Measurements from ENCODE around the gene CD34.

The CD34 gene

GRCh38 chr1:207921321-207921720 lies 10.4 kb upstream of the CD34 start:
- Histone ChIP-seq H3K9me3 (ENCODE audit: low read length) (no peaks in the 10 kb centered on the region), H3K4me3 (ENCODE audit: low read depth, low read length, poor library complexity, severe bottlenecking) (no peak overlapping the region)

DNA sequence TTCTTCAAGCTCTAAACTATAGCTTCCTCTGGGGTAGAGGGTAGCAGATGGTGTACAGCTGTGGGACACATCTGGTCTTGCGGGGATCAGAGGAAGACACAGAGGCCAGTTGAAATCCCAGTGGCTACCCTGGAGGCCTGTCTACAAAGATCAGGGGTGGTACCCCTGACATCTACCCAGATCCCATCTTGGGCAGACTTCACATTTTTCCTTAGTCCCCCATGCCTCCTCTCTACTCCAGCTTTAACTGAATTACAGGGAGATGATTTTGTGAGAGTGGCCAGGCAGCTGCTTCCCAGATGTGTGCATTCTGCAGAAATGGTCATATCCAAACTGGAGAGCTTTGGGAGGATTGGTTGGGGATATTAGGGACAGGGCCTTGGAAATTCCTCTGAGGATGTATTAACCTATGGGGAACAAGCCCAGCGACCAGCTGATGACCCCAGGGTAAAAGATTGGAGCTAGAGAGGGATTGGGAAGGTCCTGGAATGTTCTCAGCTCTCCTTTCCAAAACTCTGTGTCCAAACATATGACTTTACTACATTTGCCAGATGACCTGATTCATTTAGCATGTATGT lies 9.6 kb upstream of the CD34 start:
- TF ChIP-seq CTCF (IDR thresholded peaks at IDR 0.05; ENCODE audit: low read length) = no peak
- TF ChIP-seq EZH2 (IDR thresholded peaks at IDR 0.05; ENCODE audit: borderline replicate concordance, low read length) = no peak
- Histone ChIP-seq H2AFZ (ENCODE audit: low read length) (no peak overlapping the region), H3K27me3 (ENCODE audit: insufficient read depth, low read length) (no peaks in the 10 kb centered on the region), H3F3A (ENCODE audit: insufficient read depth, low read length) (no peaks in the 10 kb centered on the region), H3K4me1 (ENCODE audit: insufficient read depth, low read length, severe bottlenecking) (no peaks in the 10 kb centered on the region), H3K36me3 (ENCODE audit: insufficient read depth, low read length) (no peaks in the 10 kb centered on the region), H3K9me2 (ENCODE audit: low read depth, low read length) (no peaks in the 10 kb centered on the region), H3K4me3 (ENCODE audit: low read depth, low read length, poor library complexity, severe bottlenecking) (no peak overlapping the region), H3K27ac (ENCODE audit: low read depth, low read length, poor library complexity, severe bottlenecking) (no peak overlapping the region), H3K9ac (ENCODE audit: low read length) (no peak overlapping the region), H3K79me2 (ENCODE audit: insufficient read depth, low read length) (no peaks in the 10 kb centered on the region), H3K9me3 (ENCODE audit: low read length) (no peaks in the 10 kb centered on the region), H4K20me1 (ENCODE audit: insufficient read depth, low read length) (no peaks in the 10 kb centered on the region), H3K4me2 (ENCODE audit: low read length) (no peak overlapping the region)

More at GRCh38 chr1:207921321-207921720, 10.4 kb upstream of the CD34 start:
- H3K36me3 ChIP-seq (ENCODE audit: insufficient read depth, low read length) = no peaks in the 10 kb centered on the region
- H3K79me2 ChIP-seq (ENCODE audit: insufficient read depth, low read length) = no peaks in the 10 kb centered on the region
- no peaks in the 10 kb centered on the region for H3K9me2 ChIP-seq (ENCODE audit: low read depth, low read length)
- H4K20me1 ChIP-seq (ENCODE audit: insufficient read depth, low read length) = no peaks in the 10 kb centered on the region
- H3K27me3 ChIP-seq (ENCODE audit: insufficient read depth, low read length) = no peaks in the 10 kb centered on the region
- H3K4me2 ChIP-seq (ENCODE audit: low read length) = no peak overlapping the region
- no peak for TF ChIP-seq EZH2 (IDR thresholded peaks at IDR 0.05; ENCODE audit: borderline replicate concordance, low read length)
- TF ChIP-seq CTCF (IDR thresholded peaks at IDR 0.05; ENCODE audit: low read length) = no peak
- no peaks in the 10 kb centered on the region for H3K4me1 ChIP-seq (ENCODE audit: insufficient read depth, low read length, severe bottlenecking)
- no peak overlapping the region for H2AFZ ChIP-seq (ENCODE audit: low read length)
- no peaks in the 10 kb centered on the region for H3F3A ChIP-seq (ENCODE audit: insufficient read depth, low read length)
- H3K27ac ChIP-seq (ENCODE audit: low read depth, low read length, poor library complexity, severe bottlenecking) = no peak overlapping the region
- no peak overlapping the region for H3K9ac ChIP-seq (ENCODE audit: low read length)

DNA sequence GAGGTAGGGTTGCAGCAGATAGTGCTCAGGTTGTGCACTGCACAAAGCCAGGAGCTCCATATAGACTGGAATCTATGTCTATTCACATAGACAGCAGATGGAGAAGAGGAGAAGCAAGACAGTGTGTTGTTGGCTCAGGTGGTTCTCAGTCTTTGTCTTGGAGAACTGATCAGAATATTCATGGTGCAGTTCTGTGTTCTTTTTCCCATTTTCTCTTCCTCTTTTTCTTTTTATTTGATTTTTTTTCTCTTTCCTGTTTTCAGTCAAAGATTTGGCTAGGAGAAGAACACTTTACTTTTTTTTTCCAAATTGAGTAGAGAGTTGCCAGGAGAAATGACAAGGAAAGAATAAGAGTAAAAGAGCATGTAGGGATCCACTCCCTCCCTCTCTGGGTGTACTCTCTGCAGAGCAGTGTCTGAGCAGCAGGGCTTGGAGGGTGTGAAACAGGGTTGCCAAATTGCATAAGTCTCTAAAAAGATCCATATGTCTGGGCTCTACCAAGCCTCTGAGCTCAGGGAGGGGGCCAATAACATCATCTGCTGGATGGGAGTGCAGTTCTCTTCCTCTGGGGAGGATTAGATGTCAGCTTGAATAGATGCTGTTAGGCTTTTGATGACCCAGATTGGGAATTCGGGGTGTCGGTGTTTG lies 8.7 kb upstream of the CD34 start:
- no peaks in the 10 kb centered on the region for H3K36me3 ChIP-seq (ENCODE audit: insufficient read depth, low read length)
- H3K27me3 ChIP-seq (ENCODE audit: insufficient read depth, low read length) = no peaks in the 10 kb centered on the region
- H3K9me3 ChIP-seq (ENCODE audit: low read length) = no peaks in the 10 kb centered on the region
- no peaks in the 10 kb centered on the region for H3K9me2 ChIP-seq (ENCODE audit: low read depth, low read length)
- TF ChIP-seq EZH2 (IDR thresholded peaks at IDR 0.05; ENCODE audit: borderline replicate concordance, low read length) = no peak
- no peak for TF ChIP-seq CTCF (IDR thresholded peaks at IDR 0.05; ENCODE audit: low read length)
- H3K4me2 ChIP-seq (ENCODE audit: low read length) = no peak overlapping the region
- H2AFZ ChIP-seq (ENCODE audit: low read length) = no peak overlapping the region
- H3K27ac ChIP-seq (ENCODE audit: low read depth, low read length, poor library complexity, severe bottlenecking) = no peak overlapping the region
- H3K4me3 ChIP-seq (ENCODE audit: low read depth, low read length, poor library complexity, severe bottlenecking) = no peak overlapping the region
- H3K9ac ChIP-seq (ENCODE audit: low read length) = no peak overlapping the region
- H4K20me1 ChIP-seq (ENCODE audit: insufficient read depth, low read length) = no peaks in the 10 kb centered on the region
- no peaks in the 10 kb centered on the region for H3F3A ChIP-seq (ENCODE audit: insufficient read depth, low read length)
- no peaks in the 10 kb centered on the region for H3K79me2 ChIP-seq (ENCODE audit: insufficient read depth, low read length)
- no peaks in the 10 kb centered on the region for H3K4me1 ChIP-seq (ENCODE audit: insufficient read depth, low read length, severe bottlenecking)
